ENCODE results near the gene CAPS2. TPM values are rescaled to one million over a fixed set of nuclear protein-coding genes. Genes with fewer than 3 reads are reported as not detected.
A peak's percentile ranks its signal among the peaks of the same experiment; 100 is the strongest.

The CAPS2 gene
- total and polyA plus RNA-seq, 4 experiments from 2014 or later, result 1.5 to 6.2 (median 4.1) TPM

GRCh38 chr12:75289753-75290152, 40.4 kb downstream of the CAPS2 start:
- Mint-ChIP-seq H3K4me3 (no peak overlapping the region), H3K4me1 (peaks cover 0 to 5% (median under 1%) of the 10 kb centered on the region in 4 donors), H3K27me3 (no peaks in the 10 kb centered on the region), H3K9me3 (peaks cover 0 to 2% (median 0%) of the 10 kb centered on the region in 8 donors), H3K27ac (no peak overlapping the region), H3K36me3 (no peaks in the 10 kb centered on the region)
- H3K4me1 ChIP-seq (ENCODE audit: insufficient read depth, low read length), result no peaks in the 10 kb centered on the region
- H3K36me3 ChIP-seq (ENCODE audit: insufficient read depth, low read length), result no peaks in the 10 kb centered on the region
- H3K27ac ChIP-seq (ENCODE audit: low read depth, low read length), result no peak overlapping the region
- no peak overlapping the region for H3K4me3 ChIP-seq (ENCODE audit: low read length in 2 of 2)
- intact Hi-C loops (cut with micrococcal nuclease), result loop anchor here (1.0 kb wide), 1 partner anchor 600 kb away; no protein-coding TSS in a partner anchor
- peak in 1 of 5 donors; percentile 6 for DNase-seq
- H3K9me3 ChIP-seq (ENCODE audit: control insufficient read depth in 1 of 2, low read length in 2 of 2), result no peaks in the 10 kb centered on the region
- H3K27me3 ChIP-seq (ENCODE audit: insufficient read depth, low read length), result no peaks in the 10 kb centered on the region
- ChIA-PET CTCF (ENCODE audit: partially characterized antibody) (interaction anchor here (1.1 to 1.4 kb wide), 2 partner anchors 8 to 17 kb away, joined by 3 read pairs; no protein-coding TSS in a partner anchor), POLR2A (ENCODE audit: partially characterized antibody) (no interaction called here)

DNA sequence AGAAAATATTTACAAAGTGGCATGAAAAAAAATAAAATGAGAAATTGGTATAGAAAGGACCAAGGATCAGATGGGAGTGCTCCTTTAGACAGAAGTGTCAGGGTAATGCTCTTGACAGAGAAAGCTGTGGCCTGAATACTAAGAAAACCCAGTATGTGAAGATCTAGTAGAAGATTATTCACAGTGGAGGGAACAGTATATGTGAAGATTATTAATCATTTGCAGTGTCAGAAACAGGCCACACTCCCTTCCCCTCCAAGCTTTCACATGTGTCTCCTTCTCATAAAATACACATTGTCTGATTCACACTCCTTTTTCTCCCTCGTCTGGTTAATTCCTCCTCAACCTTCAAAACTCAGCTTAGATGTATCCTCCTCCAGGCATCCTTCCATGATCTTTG, 41.3 kb downstream of the CAPS2 start:
- peaks cover 0 to 2% (median 0%) of the 10 kb centered on the region in 8 donors for H3K9me3 Mint-ChIP-seq
- ChIA-PET CTCF (ENCODE audit: partially characterized antibody) (interaction anchor here (1.1 to 1.4 kb wide), 2 partner anchors 9 to 16 kb away, joined by 3 read pairs; no protein-coding TSS in a partner anchor), POLR2A (ENCODE audit: partially characterized antibody) (no interaction called here)
- no peak overlapping the region for H3K4me3 Mint-ChIP-seq
- H3K4me1 ChIP-seq (ENCODE audit: insufficient read depth, low read length), result no peaks in the 10 kb centered on the region
- no peak overlapping the region for H3K27ac ChIP-seq (ENCODE audit: low read depth, low read length)
- no peaks in the 10 kb centered on the region for H3K27me3 ChIP-seq (ENCODE audit: insufficient read depth, low read length)
- intact Hi-C loops (cut with micrococcal nuclease), result no loop called here
- no peaks in the 10 kb centered on the region for H3K36me3 Mint-ChIP-seq
- H3K36me3 ChIP-seq (ENCODE audit: insufficient read depth, low read length), result no peaks in the 10 kb centered on the region
- peak overlapping the region in 1 of 7 donors; percentile 77 for H3K27ac Mint-ChIP-seq
- H3K9me3 ChIP-seq (ENCODE audit: control insufficient read depth in 1 of 2, low read length in 2 of 2), result no peaks in the 10 kb centered on the region
- no peak overlapping the region for H3K4me3 ChIP-seq (ENCODE audit: low read length in 2 of 2)
- no peaks in the 10 kb centered on the region for H3K27me3 Mint-ChIP-seq
- DNase-seq, result no peak
- H3K4me1 Mint-ChIP-seq, result peaks cover 0 to 5% (median under 1%) of the 10 kb centered on the region in 4 donors

DNA sequence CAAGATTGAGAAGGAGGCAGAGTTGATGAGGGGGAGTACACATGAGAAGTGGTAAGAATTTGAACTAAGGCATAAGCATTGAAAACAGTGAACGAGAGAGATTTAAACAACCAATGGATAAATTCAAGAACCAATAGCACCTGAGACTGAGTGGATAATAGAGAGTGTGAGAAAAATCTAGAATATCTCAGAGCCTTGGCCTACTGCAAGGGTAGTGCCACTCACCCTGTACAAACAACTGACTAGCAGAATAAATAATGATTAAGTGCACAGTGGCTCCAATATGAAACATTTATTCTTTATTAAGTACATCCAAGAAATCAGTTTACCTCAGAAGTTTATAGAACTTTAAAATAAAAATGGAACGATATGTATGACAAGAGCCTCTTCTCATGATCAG, 54.4 kb downstream of the CAPS2 start:
- ChIA-PET CTCF (ENCODE audit: partially characterized antibody) (no interaction called here), POLR2A (ENCODE audit: partially characterized antibody) (no interaction called here)
- Histone ChIP-seq H3K27ac (ENCODE audit: low read depth, low read length) (no peak overlapping the region), H3K9me3 (ENCODE audit: control insufficient read depth in 1 of 2, low read length in 2 of 2) (no peaks in the 10 kb centered on the region), H3K4me3 (ENCODE audit: low read length in 2 of 2) (no peak overlapping the region), H3K27me3 (ENCODE audit: insufficient read depth, low read length) (no peaks in the 10 kb centered on the region), H3K36me3 (ENCODE audit: insufficient read depth, low read length) (no peaks in the 10 kb centered on the region), H3K4me1 (ENCODE audit: insufficient read depth, low read length) (no peaks in the 10 kb centered on the region)
- Mint-ChIP-seq H3K4me1 (no peaks in the 10 kb centered on the region), H3K27ac (no peak overlapping the region), H3K36me3 (no peaks in the 10 kb centered on the region), H3K4me3 (no peak overlapping the region), H3K9me3 (no peaks in the 10 kb centered on the region), H3K27me3 (peaks cover 0 to 2% of the 10 kb centered on the region in 2 donors)
- intact Hi-C loops (cut with micrococcal nuclease), result no loop called here
- DNase-seq, result no peak

GRCh38 chr12:75271576-75271975, 58.5 kb downstream of the CAPS2 start:
- no peak overlapping the region for H3K4me3 ChIP-seq (ENCODE audit: low read length in 2 of 2)
- H3K36me3 ChIP-seq (ENCODE audit: insufficient read depth, low read length), result no peaks in the 10 kb centered on the region
- Mint-ChIP-seq H3K4me3 (no peak overlapping the region), H3K27ac (no peak overlapping the region), H3K9me3 (peaks cover 0 to 3% (median 0%) of the 10 kb centered on the region in 8 donors), H3K27me3 (no peaks in the 10 kb centered on the region), H3K4me1 (no peaks in the 10 kb centered on the region), H3K36me3 (no peaks in the 10 kb centered on the region)
- POLR2A ChIA-PET (ENCODE audit: partially characterized antibody), result no interaction called here
- no peak overlapping the region for H3K27ac ChIP-seq (ENCODE audit: low read depth, low read length)
- CTCF ChIA-PET (ENCODE audit: partially characterized antibody), result no interaction called here
- no peaks in the 10 kb centered on the region for H3K4me1 ChIP-seq (ENCODE audit: insufficient read depth, low read length)
- H3K27me3 ChIP-seq (ENCODE audit: insufficient read depth, low read length), result no peaks in the 10 kb centered on the region
- no peaks in the 10 kb centered on the region for H3K9me3 ChIP-seq (ENCODE audit: control insufficient read depth in 1 of 2, low read length in 2 of 2)
- intact Hi-C loops (cut with micrococcal nuclease), result no loop called here
- DNase-seq, result no peak

DNA sequence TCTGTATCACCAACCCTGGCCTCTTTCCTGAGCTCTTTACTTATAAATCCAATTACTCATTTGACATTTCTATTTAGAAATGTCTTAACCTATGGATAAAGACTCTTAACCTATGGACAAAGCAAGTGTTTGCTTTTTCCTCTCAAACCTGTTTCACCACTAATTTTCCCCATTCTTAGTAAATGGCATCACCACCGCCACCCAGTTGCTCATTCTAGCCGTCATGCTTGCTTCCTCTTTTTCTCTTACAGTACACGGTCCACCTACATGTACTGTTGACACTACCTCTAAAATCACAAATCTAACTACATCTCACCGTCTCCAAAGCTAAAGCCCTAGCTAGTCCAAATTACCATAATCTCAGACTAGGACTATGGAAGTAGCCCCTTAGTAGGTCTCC, 60.0 kb downstream of the CAPS2 start:
- no peak for DNase-seq
- Mint-ChIP-seq H3K27ac (no peak overlapping the region), H3K4me1 (no peaks in the 10 kb centered on the region), H3K9me3 (peaks cover 0 to 6% (median 3%) of the 10 kb centered on the region in 8 donors), H3K4me3 (no peak overlapping the region), H3K27me3 (peaks cover 0 to 2% of the 10 kb centered on the region in 2 donors), H3K36me3 (no peaks in the 10 kb centered on the region)
- intact Hi-C loops (cut with micrococcal nuclease), result no loop called here
- no peaks in the 10 kb centered on the region for H3K27me3 ChIP-seq (ENCODE audit: insufficient read depth, low read length)
- ChIA-PET CTCF (ENCODE audit: partially characterized antibody) (no interaction called here), POLR2A (ENCODE audit: partially characterized antibody) (no interaction called here)
- no peaks in the 10 kb centered on the region for H3K4me1 ChIP-seq (ENCODE audit: insufficient read depth, low read length)
- H3K36me3 ChIP-seq (ENCODE audit: insufficient read depth, low read length), result no peaks in the 10 kb centered on the region
- H3K9me3 ChIP-seq (ENCODE audit: control insufficient read depth in 1 of 2, low read length in 2 of 2), result no peaks in the 10 kb centered on the region
- no peak overlapping the region for H3K4me3 ChIP-seq (ENCODE audit: low read length in 2 of 2)
- H3K27ac ChIP-seq (ENCODE audit: low read depth, low read length), result no peak overlapping the region

GRCh38 chr12:75269209-75269608, 60.9 kb downstream of the CAPS2 start:
- CTCF ChIA-PET (ENCODE audit: partially characterized antibody), result no interaction called here
- Histone ChIP-seq H3K36me3 (ENCODE audit: insufficient read depth, low read length) (no peaks in the 10 kb centered on the region), H3K4me3 (ENCODE audit: low read length in 2 of 2) (no peak overlapping the region), H3K27ac (ENCODE audit: low read depth, low read length) (no peak overlapping the region), H3K27me3 (ENCODE audit: insufficient read depth, low read length) (no peaks in the 10 kb centered on the region), H3K9me3 (ENCODE audit: control insufficient read depth in 1 of 2, low read length in 2 of 2) (no peaks in the 10 kb centered on the region), H3K4me1 (ENCODE audit: insufficient read depth, low read length) (no peaks in the 10 kb centered on the region)
- Mint-ChIP-seq H3K27ac (no peak overlapping the region), H3K27me3 (peaks cover 0 to 2% of the 10 kb centered on the region in 2 donors), H3K9me3 (peaks cover 0 to 6% (median 3%) of the 10 kb centered on the region in 8 donors), H3K4me1 (no peaks in the 10 kb centered on the region), H3K36me3 (no peaks in the 10 kb centered on the region), H3K4me3 (no peak overlapping the region)
- POLR2A ChIA-PET (ENCODE audit: partially characterized antibody), result no interaction called here
- DNase-seq, result no peak
- intact Hi-C loops (cut with micrococcal nuclease), result no loop called here

DNA sequence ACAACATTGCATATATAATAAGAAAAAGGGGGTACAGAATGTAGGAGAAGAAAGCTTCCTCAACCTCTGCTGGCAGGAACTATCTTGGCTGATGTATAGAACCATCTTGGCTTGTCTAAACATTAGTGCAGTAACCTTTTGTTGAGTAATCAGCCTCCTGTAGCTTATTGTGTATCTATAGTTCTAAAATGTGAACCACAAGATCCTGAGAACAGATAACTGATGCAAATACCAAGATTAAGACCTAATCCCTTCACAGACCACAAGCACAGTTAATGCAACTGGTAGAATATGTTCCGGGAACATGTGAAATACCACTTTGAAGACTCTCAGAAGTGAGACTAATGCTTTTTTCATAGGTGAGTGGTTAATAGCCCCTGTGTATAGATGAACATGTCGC, 69.8 kb downstream of the CAPS2 start:
- Histone ChIP-seq H3K36me3 (ENCODE audit: insufficient read depth, low read length) (no peaks in the 10 kb centered on the region), H3K4me1 (ENCODE audit: insufficient read depth, low read length) (peaks cover 14% of the 10 kb centered on the region), H3K27me3 (ENCODE audit: insufficient read depth, low read length) (no peaks in the 10 kb centered on the region), H3K4me3 (ENCODE audit: low read length in 2 of 2) (no peak overlapping the region), H3K9me3 (ENCODE audit: control insufficient read depth in 1 of 2, low read length in 2 of 2) (no peaks in the 10 kb centered on the region), H3K27ac (ENCODE audit: low read depth, low read length) (no peak overlapping the region)
- Mint-ChIP-seq H3K4me1 (peaks cover 17 to 35% (median 27%) of the 10 kb centered on the region in 4 donors), H3K27ac (peak overlapping the region in 1 of 7 donors; percentile 9), H3K27me3 (no peaks in the 10 kb centered on the region), H3K9me3 (peaks cover 0 to under 1% (median 0%) of the 10 kb centered on the region in 8 donors), H3K4me3 (no peak overlapping the region), H3K36me3 (no peaks in the 10 kb centered on the region)
- intact Hi-C loops (cut with micrococcal nuclease), result no loop called here
- peak in 2 of 5 donors; percentile 4 to 5 for DNase-seq
- CTCF ChIA-PET (ENCODE audit: partially characterized antibody), result no interaction called here
- POLR2A ChIA-PET (ENCODE audit: partially characterized antibody), result no interaction called here

GRCh38 chr12:75259143-75259542, 71.0 kb downstream of the CAPS2 start:
- Mint-ChIP-seq H3K4me3 (no peak overlapping the region), H3K4me1 (peaks cover 17 to 35% (median 27%) of the 10 kb centered on the region in 4 donors), H3K9me3 (no peaks in the 10 kb centered on the region), H3K27me3 (no peaks in the 10 kb centered on the region), H3K27ac (no peak overlapping the region), H3K36me3 (no peaks in the 10 kb centered on the region)
- Histone ChIP-seq H3K27me3 (ENCODE audit: insufficient read depth, low read length) (no peaks in the 10 kb centered on the region), H3K4me1 (ENCODE audit: insufficient read depth, low read length) (peaks cover 14% of the 10 kb centered on the region), H3K9me3 (ENCODE audit: control insufficient read depth in 1 of 2, low read length in 2 of 2) (no peaks in the 10 kb centered on the region), H3K36me3 (ENCODE audit: insufficient read depth, low read length) (no peaks in the 10 kb centered on the region), H3K4me3 (ENCODE audit: low read length in 2 of 2) (no peak overlapping the region), H3K27ac (ENCODE audit: low read depth, low read length) (no peak overlapping the region)
- ChIA-PET CTCF (ENCODE audit: partially characterized antibody) (no interaction called here), POLR2A (ENCODE audit: partially characterized antibody) (no interaction called here)
- intact Hi-C loops (cut with micrococcal nuclease), result no loop called here
- no peak for DNase-seq

Data from CD4-positive, alpha-beta memory T cell (primary cell).